ENCODE data around the gene PNKD.
"Not testable (repeated sequence)": the region's sequence is repeated elsewhere in the genome, so short reads cannot be mapped to it uniquely, and the experiment has no call there.

GRCh38 chr2:218314764-218315163 is 44.4 kb downstream of the PNKD start:
- not testable (repeated sequence) for TF ChIP-seq EZH2phosphoT487 (IDR thresholded peaks at IDR 0.05; ENCODE audit: borderline replicate concordance, low read depth, low read length); CTCF (conservative IDR thresholded peaks at IDR 0.05; ENCODE audit: low read length)
